GM21515 (cell line): Measurements from ENCODE around the gene ARHGAP9.

Experiments used
- ATAC-seq: cut with Tn5 transposase; IDR thresholded peaks from one replicate; pipeline ENCODE4 v1.9.1; 2021; ENCODE audit not compliant: unreplicated experiment

Gene ARHGAP9

GRCh38 chr12:57473886-57474285 is 5.8 kb downstream of the ARHGAP9 start:
- ATAC-seq, result no peak

GRCh38 chr12:57473392-57473791 is 6.3 kb downstream of the ARHGAP9 start:
- ATAC-seq, result no peak

GRCh38 chr12:57472391-57472790 is 7.3 kb downstream of the ARHGAP9 start:
- no peak for ATAC-seq

GRCh38 chr12:57471661-57472060 is 8.0 kb downstream of the ARHGAP9 start:
- no peak for ATAC-seq

DNA sequence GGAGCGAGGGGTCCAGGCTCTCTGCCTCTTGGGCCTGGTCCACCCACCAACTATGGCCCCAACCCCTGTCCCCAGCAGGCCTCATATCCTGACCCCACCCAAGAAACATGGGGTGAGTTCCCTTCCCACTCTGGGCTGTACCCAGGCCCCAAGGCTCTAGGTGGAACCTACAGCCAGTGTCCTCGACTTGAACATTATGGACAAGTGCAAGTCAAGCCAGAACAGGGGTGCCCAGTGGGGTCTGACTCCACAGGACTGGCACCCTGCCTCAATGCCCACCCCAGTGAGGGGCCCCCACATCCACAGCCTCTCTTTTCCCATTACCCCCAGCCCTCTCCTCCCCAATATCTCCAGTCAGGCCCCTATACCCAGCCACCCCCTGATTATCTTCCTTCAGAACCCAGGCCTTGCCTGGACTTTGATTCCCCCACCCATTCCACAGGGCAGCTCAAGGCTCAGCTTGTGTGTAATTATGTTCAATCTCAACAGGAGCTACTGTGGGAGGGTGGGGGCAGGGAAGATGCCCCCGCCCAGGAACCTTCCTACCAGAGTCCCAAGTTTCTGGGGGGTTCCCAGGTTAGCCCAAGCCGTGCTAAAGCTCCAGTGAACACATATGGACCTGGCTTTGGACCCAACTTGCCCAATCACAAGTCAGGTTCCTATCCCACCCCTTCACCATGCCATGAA is 8.6 kb downstream of the ARHGAP9 start:
- ATAC-seq, result no peak

GRCh38 chr12:57470286-57470969 is 9.2 kb downstream of the ARHGAP9 start:
- ATAC-seq, result no peak

GRCh38 chr12:57469296-57470164 is 10.1 kb downstream of the ARHGAP9 start:
- ATAC-seq, result no peak

- no peak for ATAC-seq
These were observed 11.8 kb downstream of the ARHGAP9 start for GRCh38 chr12:57467915-57468314.

- ATAC-seq, result no peak
These were observed 12.3 kb downstream of the ARHGAP9 start for GRCh38 chr12:57467212-57467874.

GRCh38 chr12:57465747-57466505 is 13.7 kb downstream of the ARHGAP9 start:
- no peak for ATAC-seq

DNA sequence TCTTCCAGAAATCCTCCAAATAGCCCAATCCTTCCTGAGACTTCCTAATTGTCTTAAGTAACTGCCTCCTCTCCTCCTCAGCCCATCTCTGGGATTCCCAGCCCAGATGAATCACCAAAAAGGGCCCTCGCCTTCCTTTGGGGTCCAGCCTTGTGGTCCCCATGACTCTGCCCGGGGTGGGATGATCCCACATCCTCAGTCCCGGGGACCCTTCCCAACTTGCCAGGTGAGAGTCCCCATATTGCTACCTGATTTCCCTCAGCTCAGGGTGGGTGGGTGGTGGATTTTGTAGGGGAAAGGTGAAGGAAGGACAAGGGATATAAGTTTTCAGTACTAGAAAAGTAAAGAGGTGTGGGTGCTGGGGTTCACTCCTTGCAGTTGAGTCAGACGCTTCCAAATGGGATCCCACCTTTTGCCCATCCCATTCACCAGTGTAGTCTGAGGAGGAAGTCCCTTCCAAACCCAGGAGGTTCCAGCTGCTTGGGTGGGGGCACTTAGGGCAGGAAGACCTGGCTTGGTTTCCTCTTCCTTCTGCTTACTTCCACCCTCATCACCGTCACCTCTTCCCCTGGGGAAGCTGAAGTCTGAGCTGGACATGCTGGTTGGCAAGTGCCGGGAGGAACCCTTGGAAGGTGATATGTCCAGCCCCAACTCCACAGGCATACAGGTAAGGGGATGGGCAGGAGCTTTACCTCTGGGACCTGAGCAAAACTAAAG is 14.5 kb downstream of the ARHGAP9 start:
- no peak for ATAC-seq

GRCh38 chr12:57464569-57464968 is 15.1 kb downstream of the ARHGAP9 start:
- no peak for ATAC-seq

DNA sequence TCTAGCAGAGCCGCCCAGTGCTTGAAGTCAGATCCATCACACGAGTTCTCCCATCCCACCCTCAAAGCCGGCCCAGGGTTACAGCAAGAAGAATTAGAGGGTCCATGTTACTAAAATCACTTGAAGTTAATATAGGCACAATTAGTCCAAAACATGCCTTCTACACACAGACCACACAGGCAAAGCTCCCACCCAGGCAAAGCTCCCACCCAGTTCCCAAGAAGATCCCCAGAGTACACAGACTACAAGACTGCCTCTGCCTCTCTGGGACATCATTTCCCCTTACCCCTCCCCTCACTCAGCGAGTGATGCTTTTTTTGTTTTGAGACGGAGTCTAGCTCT is 16.8 kb downstream of the ARHGAP9 start:
- ATAC-seq, result no peak

- ATAC-seq, result peak; percentile 67
These were observed 17.3 kb downstream of the ARHGAP9 start for GRCh38 chr12:57462251-57462911.

- ATAC-seq, result no peak
These were observed 17.8 kb downstream of the ARHGAP9 start for GRCh38 chr12:57461917-57462250.

DNA sequence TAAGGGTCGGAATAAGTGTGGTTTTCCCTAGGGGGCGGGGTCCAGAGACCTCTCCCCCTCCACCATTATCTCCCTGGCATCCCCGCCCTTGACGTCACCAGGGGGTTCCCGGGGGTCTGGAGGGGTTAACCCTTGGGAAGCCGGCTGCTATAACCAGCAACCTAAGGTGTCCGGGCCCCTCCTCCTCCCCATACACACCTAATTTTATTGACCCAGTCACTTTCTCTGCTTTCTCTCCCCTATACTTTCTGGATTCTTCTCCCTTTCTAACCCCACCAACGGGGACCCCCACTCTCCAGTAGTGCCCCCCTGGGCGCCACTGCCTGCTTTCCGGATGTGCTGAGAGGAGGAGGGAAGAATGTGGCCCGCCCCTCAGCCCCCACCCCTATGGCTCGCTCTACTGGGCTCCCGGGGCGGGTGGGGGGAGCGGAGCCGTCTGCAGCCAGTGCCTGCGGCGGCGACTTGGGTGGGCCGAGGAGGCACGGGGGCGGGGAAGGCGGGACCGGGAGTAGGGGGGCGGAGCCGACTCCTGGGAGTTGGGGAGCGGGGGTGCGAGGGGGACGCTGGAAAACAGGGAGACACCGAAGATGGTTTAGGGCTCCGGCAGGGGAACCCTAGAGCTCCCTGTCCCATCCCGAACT is 18.3 kb downstream of the ARHGAP9 start:
- no peak for ATAC-seq

- no peak for ATAC-seq
These were observed 18.8 kb downstream of the ARHGAP9 start for GRCh38 chr12:57460841-57461275.

DNA sequence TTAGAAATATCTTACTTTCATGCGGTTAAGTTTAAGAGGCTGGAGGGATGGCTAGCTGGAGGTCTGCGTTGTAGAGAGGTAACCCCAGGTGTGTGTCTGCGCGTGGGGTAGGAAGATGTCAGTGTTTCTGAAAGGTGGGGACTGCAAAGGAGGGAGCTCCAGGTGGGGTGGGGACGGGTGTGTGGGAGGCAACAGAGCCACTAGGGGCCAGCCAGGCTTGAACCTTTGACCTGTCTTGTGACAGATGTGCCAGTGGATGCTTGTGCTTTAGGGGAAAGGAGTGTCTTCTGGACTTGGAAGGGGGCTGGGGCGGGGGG is 19.2 kb downstream of the ARHGAP9 start:
- no peak for ATAC-seq

DNA sequence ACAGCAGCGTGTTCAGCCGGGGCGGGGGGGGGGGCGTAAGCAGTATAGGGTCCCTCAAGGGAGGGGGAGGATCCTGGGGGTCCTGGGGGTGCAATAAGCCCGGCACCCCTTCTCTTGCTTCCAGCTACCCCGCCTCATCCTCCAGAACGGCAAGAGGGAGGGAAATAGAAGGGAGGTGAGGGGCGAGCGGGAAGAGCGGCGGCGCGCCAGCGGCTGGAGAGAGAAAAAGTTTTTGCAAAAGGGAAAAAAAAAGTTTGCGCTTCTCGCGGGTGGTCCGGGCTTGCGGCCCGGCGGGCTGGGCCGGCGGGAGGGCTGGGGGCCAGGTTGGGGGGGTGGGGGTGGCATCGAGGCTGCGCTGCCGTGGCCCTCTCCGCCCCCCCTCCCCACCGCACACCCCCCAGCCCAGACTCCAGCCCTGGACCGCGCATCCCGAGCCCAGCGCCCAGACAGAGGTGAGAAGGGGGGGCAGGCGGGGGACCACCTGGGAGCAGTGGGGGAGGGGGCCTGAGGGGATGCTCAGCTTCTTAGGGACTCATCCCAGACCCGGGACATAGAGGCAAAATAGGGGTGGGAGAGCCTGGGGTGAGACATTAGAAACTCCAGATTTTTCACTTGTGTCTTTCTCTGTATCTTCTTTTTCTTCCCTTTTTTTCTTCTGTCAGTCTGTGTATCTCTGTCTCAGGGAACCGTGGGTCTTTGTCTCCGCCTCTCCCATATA is 19.8 kb downstream of the ARHGAP9 start, which contains the start of gene GLI1:
Gene GLI1 (plus strand): TSS at position 36 of the 718 bp plus-strand sequence. CDS start 3,907 bp downstream, outside the sequence.
- ATAC-seq, result no peak
